HG02798 (cell line): ENCODE results near the gene KIF24.
"Not testable (repeated sequence)": the region's sequence is repeated elsewhere in the genome, so short reads cannot be mapped to it uniquely, and the experiment has no call there.

Source experiments
- ATAC-seq: cut with Tn5 transposase; IDR thresholded peaks from one replicate; pipeline ENCODE4 v1.9.1; 2021; ENCODE audit warnings: mild to moderate bottlenecking; ENCODE audit not compliant: unreplicated experiment, poor library complexity

The KIF24 gene

DNA sequence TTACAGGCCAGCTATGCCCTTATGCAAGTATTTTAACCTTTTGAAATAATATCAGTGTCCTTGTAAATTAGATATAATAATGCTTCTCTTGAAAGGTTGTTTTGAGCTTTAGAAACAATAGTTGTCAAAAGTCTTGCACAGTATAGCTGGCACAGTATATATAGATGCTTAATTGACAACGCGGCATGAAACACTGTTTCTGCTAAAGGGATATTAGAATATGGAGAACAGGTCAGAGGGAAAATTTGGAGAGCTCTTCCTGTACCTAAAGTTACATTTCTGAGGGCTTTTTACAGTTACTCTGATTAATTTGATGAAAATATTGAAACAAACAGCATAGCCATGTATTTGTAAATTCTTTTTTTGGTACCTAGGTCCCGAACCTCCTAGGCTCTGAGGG is 4.8 kb upstream of the KIF24 start:
- ATAC-seq, result no peak

DNA sequence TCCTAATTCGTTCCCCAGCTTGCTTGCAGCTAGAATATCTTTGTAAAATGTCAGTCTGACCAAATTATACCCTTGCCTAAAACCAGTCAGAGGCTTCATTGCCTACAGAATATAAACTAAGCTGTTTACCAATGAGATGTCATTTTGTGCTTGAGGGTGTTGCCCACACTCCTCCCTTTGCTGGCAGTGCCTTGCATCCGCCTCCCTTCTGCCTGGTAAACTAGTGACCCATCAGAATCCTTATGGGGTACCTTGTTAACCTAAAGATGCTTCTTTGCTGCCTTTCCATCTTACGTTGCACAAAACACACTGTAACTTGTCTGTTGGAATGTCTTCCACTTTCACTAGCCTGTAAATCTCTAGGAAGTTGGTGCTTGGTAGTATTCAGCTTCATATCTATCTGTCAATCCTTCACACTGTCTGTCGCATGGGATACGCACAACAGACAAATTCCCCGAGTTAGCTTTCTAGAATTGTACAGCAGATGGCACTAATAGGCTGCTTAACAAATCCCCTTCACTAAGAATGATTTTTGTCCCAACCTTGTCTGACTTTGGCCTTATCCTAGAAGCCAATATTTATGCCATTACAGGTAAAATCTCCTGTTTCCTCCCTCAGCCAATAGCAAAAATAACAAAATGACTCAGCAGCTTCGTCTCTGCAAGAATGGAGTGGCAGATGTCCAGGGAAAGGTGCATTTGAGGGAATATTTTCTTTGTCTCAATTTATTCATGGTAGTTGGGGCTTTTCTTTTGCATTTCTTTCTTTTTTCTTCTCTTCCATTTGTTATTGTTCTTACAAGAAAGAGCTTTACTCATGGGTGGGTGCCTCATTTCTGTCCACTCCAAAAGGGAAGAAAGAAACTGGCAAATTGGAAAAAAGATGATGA is 3.3 kb upstream of the KIF24 start:
- ATAC-seq, result no peak

DNA sequence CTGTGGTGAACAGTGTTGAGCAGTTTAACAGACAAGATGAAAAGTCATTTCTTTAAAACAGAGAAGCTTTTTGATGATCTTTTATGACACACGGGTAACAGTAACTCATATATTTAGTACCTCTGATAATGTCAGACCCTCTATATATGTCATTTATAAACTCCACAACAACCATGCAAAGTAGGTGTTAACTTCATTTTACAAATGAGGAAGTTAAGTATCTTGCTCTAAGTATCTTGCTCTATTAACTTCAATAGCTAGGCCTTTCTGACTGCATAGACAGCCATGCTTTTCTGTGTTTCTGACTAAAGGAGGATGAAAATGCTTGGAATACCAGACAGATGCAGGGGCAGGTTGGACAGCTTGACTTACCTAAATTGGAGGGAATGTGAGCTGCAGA is 2.1 kb upstream of the KIF24 start:
- ATAC-seq, result no peak

DNA sequence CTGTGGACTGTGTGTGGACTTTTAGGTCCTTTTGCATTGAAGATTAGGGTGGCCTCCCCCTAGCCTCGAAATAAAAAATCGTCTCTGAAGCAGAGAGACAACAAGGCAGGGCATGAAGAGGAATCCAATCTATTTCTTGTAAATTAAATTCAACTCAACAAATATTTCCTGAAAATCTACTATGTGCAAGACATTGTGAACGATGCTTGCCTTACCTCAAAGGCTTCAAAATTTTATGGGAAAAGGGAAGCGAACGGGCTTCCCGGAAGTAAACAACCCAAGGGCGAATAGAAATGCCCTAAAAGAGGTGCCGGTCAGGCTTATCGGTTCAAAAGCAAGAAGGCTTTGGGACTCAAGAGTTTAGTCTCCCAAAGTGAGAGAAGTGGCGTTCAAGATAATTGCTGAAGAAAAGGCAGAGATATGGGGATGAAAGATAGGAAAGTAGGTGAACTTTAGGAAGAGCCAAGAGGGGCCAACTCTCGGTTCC is 525 bp downstream of the KIF24 start:
- ATAC-seq, result peak; percentile 0

DNA sequence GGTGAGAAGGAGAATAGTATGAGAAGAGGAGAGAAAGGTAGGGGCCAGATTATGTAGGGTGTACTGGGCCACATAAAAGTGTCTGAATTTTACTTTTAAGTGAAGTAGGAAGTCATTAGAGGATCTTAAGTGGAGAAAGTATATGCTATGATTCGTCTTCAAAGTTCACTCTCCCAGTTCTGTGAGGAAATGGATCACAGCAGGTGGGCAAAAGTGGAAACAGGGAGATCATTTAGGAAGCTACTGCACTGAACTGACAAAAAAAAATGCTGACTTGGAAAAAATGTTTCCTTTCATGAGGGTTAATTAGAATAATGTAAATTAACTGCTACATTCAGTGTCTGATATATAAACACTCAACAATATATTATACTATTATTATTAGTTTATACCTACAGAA is 2.4 kb downstream of the KIF24 start:
- no peak for ATAC-seq

DNA sequence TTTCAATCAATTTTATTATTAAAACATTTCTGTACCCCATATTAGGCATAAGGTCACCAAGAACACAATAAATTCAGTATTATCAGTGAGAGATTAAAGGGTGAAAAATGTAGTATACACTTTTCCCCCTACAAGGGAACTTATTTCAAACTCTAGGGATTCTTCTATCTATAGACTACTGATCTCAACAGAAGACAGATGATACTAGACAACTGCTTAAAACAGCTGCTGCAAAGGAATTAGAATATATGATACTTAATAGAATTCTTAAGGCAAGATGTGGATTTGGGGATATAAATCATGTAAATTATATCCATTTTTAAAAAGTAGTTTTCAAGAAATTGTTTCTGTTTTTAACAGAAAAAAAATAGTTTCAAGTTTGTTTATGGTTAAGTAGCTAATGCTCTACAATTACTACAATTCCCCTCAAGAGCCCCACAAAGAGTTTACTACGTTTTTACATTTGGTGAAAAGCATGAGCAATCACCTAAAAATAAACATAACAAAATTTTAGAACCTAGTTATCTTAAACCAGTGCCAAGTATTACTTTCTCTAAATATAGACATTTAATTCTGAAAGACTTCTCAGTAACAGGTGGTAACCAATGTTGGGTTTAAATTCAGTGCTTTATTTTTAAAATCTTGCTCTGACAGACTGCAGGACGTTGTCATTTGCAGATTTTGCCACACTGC is 6.0 kb downstream of the KIF24 start:
- ATAC-seq, result no peak

DNA sequence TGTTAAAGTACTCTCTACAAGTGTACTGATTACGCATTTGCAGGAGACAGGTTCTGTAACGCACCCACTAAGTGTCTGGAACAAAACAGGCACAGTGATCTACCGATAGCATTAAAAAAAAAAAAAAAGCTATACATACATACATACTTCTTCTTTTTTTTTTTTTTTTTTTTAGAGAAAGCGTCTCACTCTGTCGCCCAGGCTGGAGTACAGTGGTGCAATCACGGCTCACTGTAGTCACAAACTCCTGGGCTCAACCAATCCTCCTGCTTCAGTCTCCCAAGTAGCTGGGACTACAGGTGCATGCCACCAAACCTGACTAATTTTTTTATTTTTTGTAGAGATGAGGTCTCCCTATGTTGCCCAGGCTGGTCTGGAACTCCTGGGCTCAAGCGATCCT is 7.6 kb downstream of the KIF24 start:
- ATAC-seq, result no peak

DNA sequence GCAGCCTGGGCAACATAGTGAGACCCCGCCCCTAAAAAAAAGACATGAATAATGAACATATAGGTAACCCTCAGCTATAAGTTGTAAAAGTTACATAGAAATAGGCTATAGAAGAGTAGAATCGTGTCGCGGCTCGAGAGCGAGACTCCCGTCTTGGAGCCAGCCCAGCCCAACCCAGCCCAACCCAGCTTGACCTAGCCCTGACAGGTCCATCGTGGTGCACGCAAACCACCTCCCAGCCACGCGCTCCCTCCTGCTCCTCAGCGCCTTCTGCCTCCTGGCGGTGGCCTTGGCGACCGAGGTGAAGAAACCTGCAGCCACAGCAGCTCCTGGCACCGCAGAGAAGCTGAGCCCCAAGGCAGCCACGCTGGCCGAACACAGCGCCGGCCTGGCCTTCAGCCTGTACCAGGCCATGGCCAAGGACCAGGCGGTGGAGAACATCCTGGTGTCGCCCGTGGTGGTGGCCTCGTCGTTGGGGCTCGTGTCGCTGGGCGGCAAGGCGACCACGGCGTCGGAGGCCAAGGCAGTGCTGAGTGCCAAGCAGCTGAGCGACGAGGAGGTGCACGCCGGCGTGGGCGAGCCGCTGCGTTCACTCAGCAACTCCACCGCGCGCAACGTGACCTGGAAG is 10.8 kb downstream of the KIF24 start:
- no peak for ATAC-seq

DNA sequence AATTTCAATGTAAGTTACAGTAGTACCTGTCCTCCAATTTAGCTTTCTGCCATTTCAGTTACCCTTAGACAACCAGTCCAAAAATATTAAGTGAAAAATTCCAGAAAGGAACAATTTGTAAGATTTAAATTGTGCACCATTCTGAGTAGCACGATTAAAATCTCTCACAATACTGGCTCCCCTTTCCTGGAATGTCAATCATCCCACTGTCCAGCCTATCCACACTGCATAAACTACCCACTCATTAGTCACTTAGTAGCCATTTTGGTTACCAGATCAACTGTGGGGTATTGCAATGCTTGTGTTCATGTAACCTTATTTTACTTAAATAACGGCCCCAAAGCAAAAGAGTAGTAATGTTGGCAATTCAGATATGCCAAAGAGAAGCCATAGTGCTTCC is 11.6 kb downstream of the KIF24 start:
- no peak for ATAC-seq

DNA sequence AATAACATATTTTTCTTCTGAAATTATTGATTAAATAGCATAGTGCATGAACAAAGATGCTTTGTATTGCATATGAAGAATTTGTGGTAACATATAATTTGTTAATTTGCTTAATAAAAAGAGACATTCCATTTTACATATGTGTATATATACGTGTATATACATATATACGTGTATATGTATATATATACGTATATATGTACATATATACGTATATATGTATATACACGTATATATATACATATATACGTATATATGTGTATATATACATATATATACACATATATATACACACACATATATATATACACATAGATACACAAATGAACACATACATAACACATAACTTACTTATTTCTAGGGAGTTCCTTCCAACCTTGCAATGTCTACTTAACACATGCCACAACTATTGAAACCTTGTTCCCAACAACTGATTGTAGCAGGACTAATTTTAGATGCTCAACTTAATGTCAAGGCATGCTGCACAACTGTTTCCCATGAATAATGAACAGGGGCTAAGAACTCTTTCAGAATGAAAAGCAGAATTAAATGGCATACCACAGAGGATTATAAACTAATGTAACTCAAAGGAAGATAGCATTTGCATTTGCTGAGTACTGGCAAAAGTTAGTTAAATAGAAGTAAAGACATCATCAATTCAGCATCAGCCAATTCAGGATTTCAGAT is 17.4 kb downstream of the KIF24 start:
- ATAC-seq, result no peak

DNA sequence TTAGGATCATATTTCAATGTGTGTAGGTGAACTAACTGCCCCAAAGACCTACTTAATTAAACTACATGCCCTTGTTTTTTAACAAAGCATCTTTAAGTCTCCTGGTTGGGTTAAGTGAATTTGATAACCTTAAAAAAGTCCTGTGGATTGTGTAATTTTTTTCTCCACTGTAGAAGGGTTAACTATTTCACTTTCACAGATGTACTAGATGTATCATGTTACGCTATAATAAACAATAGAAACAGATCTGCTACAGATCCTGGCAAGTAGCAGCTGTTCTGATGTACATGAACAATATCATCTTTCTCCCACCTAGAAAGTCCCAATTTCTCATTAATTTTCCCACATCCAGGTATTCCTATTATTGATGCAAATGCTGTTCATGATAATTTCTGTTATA is 18.9 kb downstream of the KIF24 start:
- no peak for ATAC-seq

DNA sequence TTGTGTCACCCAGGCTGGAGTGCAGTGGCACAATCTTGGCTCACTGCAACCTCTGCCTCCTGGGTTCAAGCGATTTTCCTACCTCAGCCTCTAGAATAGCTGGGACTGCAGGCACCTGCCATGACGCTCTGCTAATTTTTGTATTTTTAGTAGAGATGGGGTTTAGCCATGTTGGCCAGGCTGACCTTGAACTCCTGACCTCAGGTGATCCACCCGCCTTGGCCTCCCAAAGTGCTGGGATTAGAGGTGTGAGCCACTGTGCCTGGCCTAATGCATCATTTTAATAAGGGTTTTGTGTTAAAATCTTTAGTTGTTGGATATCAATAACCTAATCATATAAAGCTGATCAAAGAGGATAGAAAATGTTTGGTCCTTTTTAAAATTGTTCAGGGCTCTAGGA is 20.8 kb downstream of the KIF24 start:
- not testable (repeated sequence) for ATAC-seq

DNA sequence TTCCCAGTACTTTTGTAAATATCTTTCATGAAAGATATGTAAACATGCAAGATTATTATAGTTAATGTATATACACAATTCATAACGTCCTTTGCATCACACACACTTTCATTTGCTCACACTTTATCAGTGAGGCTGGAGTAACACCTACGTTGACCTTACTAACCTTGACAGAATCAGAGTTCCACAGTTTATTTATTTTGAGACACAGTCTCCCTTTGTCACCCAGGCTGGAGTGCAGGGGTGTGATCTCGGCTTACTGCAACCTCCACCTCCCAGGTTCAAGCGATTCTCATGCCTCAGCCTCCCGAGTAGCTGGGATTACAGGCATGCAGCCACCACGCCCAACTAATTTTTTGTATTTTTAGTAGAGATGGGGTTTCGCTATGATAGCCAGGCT is 28.0 kb downstream of the KIF24 start:
- not testable (repeated sequence) for ATAC-seq

DNA sequence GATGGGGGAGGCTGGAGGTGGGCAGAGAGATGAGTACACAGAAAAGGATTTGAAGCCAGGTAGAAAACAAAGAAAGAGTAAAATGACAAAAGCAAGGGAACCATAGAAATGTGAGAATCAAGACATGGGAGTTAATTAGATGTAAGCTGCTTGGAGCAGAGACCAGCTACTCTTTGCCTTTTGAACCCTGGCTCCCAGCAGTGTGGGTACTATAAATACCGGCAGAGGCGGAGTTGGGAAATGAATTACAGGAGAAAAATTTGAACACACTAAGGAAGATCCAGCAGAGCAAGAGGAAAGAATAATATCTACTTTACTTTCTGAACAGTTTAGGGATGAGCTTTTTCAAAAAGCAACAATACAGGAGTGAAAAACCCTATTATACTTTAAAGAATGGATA is 36.5 kb downstream of the KIF24 start:
- ATAC-seq, result no peak

DNA sequence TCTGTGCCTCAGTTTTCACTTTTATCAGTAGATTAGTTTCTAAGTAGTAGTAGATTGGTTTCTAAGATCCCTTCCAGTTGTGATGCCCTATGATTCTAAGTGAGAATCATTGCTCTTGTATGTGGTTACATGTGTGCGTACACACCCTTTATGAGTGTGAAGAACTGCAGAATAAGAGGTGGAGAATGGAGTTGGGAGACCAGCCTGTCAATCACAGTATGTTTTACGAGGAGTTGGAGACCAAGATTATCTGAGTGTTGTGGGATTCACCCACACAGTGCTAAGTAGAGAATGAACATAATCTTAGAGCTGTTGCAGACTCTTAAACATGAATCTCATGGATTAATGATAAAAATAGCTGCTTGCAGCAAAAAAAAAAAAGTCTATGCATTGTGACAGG is 37.6 kb downstream of the KIF24 start:
- ATAC-seq, result no peak

DNA sequence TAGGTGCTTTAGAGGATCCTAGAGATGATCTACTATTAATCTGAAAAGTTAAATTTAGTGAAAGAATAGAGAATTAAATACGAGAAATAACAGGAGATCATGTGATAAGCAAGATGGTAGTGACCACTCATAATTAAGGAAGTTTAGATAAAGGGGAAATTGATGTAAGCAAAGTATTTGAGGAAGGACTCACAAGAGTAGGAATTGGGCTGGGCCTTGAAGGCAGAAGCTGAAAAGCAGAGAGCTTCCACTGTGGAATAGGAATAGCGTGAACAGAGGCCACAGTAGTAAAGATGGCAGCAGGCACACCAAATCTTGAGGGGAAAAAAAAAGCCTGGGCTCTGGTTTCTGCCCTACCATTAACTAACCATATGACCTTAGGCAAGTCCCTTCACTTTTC is 38.0 kb downstream of the KIF24 start:
- ATAC-seq, result no peak

DNA sequence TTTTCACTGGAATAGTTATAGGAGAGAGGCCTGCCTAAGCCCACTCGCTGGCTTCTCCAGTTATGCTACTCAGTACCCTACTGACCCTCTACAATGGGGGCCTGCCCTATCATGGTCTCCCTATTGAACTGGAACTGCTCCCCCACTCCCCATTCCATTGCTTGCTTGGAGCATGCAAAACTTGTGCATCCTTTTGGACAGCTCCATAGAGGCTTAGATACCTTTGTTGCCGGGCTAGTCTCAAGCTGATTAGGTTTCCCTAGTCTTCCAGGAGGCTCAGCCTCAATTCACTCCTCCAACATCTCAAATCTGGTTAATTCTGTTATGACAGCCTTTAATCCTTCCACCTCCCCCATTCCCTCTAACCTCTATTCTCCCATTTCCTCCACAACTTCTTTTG is 39.9 kb downstream of the KIF24 start:
- ATAC-seq, result no peak

DNA sequence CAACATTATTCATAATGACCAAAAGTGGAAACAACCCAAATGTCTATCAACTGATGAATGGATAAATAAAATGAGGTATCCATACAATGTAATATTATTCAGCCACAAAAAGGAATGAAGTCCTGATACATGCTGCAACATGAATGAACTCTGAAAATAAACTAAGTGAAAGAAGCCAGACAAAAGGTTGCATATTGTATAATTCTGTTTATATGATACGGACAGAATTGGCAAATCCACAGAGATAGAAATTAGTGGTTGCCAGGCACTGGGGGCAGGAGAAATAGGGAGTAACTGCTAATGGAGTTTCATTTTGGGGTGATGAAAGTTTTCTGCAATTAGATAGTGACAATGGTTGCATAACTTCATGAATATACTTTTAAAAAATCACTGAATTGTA is 47.0 kb downstream of the KIF24 start:
- no peak for ATAC-seq

DNA sequence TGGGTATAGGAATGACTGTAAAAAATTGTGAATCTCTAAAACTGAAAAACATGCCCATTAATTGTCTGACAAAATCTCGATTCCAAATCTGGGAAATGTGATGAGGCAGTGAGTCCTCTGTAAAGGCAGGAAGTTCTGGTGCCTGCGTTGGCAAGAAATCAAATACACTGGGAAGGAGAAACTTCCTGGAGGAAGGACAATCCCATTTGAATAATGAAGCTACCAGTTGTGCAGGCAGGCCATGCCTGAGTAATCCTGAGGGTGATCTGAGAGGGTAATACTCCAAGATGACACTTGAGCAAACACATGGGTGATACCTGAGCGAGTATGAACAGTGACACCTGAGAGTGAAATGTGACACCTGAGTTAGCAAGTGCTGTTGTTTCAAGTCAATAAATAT is 49.7 kb downstream of the KIF24 start:
- no peak for ATAC-seq
